ENCODE measurements around the gene CRMP1. TPM values are rescaled to one million over a fixed set of nuclear protein-coding genes. Genes with fewer than 3 reads are reported as not detected.

CRMP1 gene
- total and polyA plus RNA-seq, 2 experiments from 2014 or later: 1.3 TPM; not detected in 1

- H3K4me2 ChIP-seq (ENCODE audit: unreplicated experiment): no peak overlapping the region
- DNase-seq: no peak
- H3K27me3 ChIP-seq (replicated peaks; ENCODE audit: insufficient read depth): no peaks in the 10 kb centered on the region
- H3K9me2 ChIP-seq (ENCODE audit: insufficient read depth): no peaks in the 10 kb centered on the region
- H3K27ac ChIP-seq: no peak overlapping the region
- no peak overlapping the region for H3K4me3 ChIP-seq
- no peaks in the 10 kb centered on the region for H4K20me1 ChIP-seq (ENCODE audit: insufficient read depth)
- no peak overlapping the region for H3K9ac ChIP-seq
- H3K4me1 ChIP-seq (ENCODE audit: insufficient read depth): peaks cover 9% of the 10 kb centered on the region; the same call in 1 of the 2 replicates
- H3K9me3 ChIP-seq (ENCODE audit: low read depth): no peaks in the 10 kb centered on the region
- 94% methylated on average over 19 of the region's 19 CpGs for WGBS, 2 experiments (ENCODE audit: low coverage in 1 of 2, low lambda C conversion rate in 2 of 2, missing lambda C conversion rate in 2 of 2)
- peaks cover 5% of the 10 kb centered on the region; the same call in 1 of the 2 replicates for H3F3A ChIP-seq (ENCODE audit: insufficient read depth)
- TF ChIP-seq EZH2phosphoT487 (IDR thresholded peaks at IDR 0.05; ENCODE audit: insufficient read depth, low read depth) (no peak), EZH2 (IDR thresholded peaks at IDR 0.05; ENCODE audit: insufficient read depth, poor library complexity, severe bottlenecking) (no peak)
- in situ Hi-C loops (cut with MboI): no loop called here
- no peaks in the 10 kb centered on the region for H3K79me2 ChIP-seq (ENCODE audit: insufficient read depth)
- no peak overlapping the region for H2AFZ ChIP-seq
- H3K36me3 ChIP-seq (ENCODE audit: low read depth): peaks cover 22% of the 10 kb centered on the region; the same call in 1 of the 2 replicates
Measured at GRCh38 chr4:5825321-5826041, 67.4 kb downstream of the CRMP1 start.

GRCh38 chr4:5824635-5825034 is 68.3 kb downstream of the CRMP1 start:
- 0 out of 2 replicates have a peak, but pooled peaks cover 9% of the 10 kb centered on the region for H3K4me1 ChIP-seq (ENCODE audit: insufficient read depth)
- H3K27me3 ChIP-seq (replicated peaks; ENCODE audit: insufficient read depth): no peaks in the 10 kb centered on the region
- H3K9ac ChIP-seq: no peak overlapping the region
- H3K4me2 ChIP-seq (ENCODE audit: unreplicated experiment): no peak overlapping the region
- peaks cover 31% of the 10 kb centered on the region; the same call in 1 of the 2 replicates for H3K36me3 ChIP-seq (ENCODE audit: low read depth)
- H3K9me3 ChIP-seq (ENCODE audit: low read depth): no peaks in the 10 kb centered on the region
- peaks cover 5% of the 10 kb centered on the region; the same call in 1 of the 2 replicates for H3F3A ChIP-seq (ENCODE audit: insufficient read depth)
- no peak overlapping the region for H3K4me3 ChIP-seq
- H3K27ac ChIP-seq: no peak overlapping the region
- H3K9me2 ChIP-seq (ENCODE audit: insufficient read depth): no peaks in the 10 kb centered on the region
- WGBS, 2 experiments (ENCODE audit: low coverage in 1 of 2, low lambda C conversion rate in 2 of 2, missing lambda C conversion rate in 2 of 2): 68 to 81% methylated on average over 6 of the region's 6 CpGs
- H2AFZ ChIP-seq: no peak overlapping the region
- H3K79me2 ChIP-seq (ENCODE audit: insufficient read depth): no peaks in the 10 kb centered on the region
- no peak for TF ChIP-seq EZH2phosphoT487 (IDR thresholded peaks at IDR 0.05; ENCODE audit: insufficient read depth, low read depth)
- no peak for TF ChIP-seq EZH2 (IDR thresholded peaks at IDR 0.05; ENCODE audit: insufficient read depth, poor library complexity, severe bottlenecking)
- in situ Hi-C loops (cut with MboI): loop anchor here (25.0 kb wide), 1 partner anchor 787 kb away; no protein-coding TSS in a partner anchor
- no peaks in the 10 kb centered on the region for H4K20me1 ChIP-seq (ENCODE audit: insufficient read depth)
- peak; percentile 65 for DNase-seq

- DNase-seq: no peak
- Histone ChIP-seq H3K4me2 (ENCODE audit: unreplicated experiment) (no peak overlapping the region), H3K36me3 (ENCODE audit: low read depth) (peaks cover 31% of the 10 kb centered on the region; the same call in 1 of the 2 replicates), H3F3A (ENCODE audit: insufficient read depth) (peaks cover 5% of the 10 kb centered on the region; the same call in 1 of the 2 replicates), H3K9me3 (ENCODE audit: low read depth) (no peaks in the 10 kb centered on the region), H3K9me2 (ENCODE audit: insufficient read depth) (no peaks in the 10 kb centered on the region), H3K27me3 (replicated peaks; ENCODE audit: insufficient read depth) (no peaks in the 10 kb centered on the region), H3K27ac (no peak overlapping the region), H3K4me3 (no peak overlapping the region), H3K9ac (no peak overlapping the region), H2AFZ (no peak overlapping the region), H3K4me1 (ENCODE audit: insufficient read depth) (0 out of 2 replicates have a peak, but pooled peaks cover 9% of the 10 kb centered on the region), H3K79me2 (ENCODE audit: insufficient read depth) (no peaks in the 10 kb centered on the region), H4K20me1 (ENCODE audit: insufficient read depth) (no peaks in the 10 kb centered on the region)
- in situ Hi-C loops (cut with MboI): loop anchor here (25.0 kb wide), 1 partner anchor 787 kb away; no protein-coding TSS in a partner anchor
- 84 to 86% methylated on average over 7 of the region's 7 CpGs for WGBS, 2 experiments (ENCODE audit: low coverage in 1 of 2, low lambda C conversion rate in 2 of 2, missing lambda C conversion rate in 2 of 2)
- TF ChIP-seq EZH2 (IDR thresholded peaks at IDR 0.05; ENCODE audit: insufficient read depth, poor library complexity, severe bottlenecking) (no peak), EZH2phosphoT487 (IDR thresholded peaks at IDR 0.05; ENCODE audit: insufficient read depth, low read depth) (no peak)
Measured at GRCh38 chr4:5824227-5824626, 68.7 kb downstream of the CRMP1 start.

GRCh38 chr4:5823542-5824211 is 69.2 kb downstream of the CRMP1 start:
- Histone ChIP-seq H3F3A (ENCODE audit: insufficient read depth) (peaks cover 5% of the 10 kb centered on the region; the same call in 1 of the 2 replicates), H3K4me2 (ENCODE audit: unreplicated experiment) (no peak overlapping the region), H3K79me2 (ENCODE audit: insufficient read depth) (no peaks in the 10 kb centered on the region), H3K27ac (no peak overlapping the region), H3K9ac (no peak overlapping the region), H2AFZ (no peak overlapping the region), H3K36me3 (ENCODE audit: low read depth) (peaks cover 31% of the 10 kb centered on the region; the same call in 1 of the 2 replicates), H4K20me1 (ENCODE audit: insufficient read depth) (no peaks in the 10 kb centered on the region), H3K4me1 (ENCODE audit: insufficient read depth) (0 out of 2 replicates have a peak, but pooled peaks cover 9% of the 10 kb centered on the region), H3K4me3 (no peak overlapping the region), H3K9me2 (ENCODE audit: insufficient read depth) (no peaks in the 10 kb centered on the region), H3K27me3 (replicated peaks; ENCODE audit: insufficient read depth) (no peaks in the 10 kb centered on the region), H3K9me3 (ENCODE audit: low read depth) (no peaks in the 10 kb centered on the region)
- 86 to 92% methylated on average over 10 of the region's 10 CpGs for WGBS, 2 experiments (ENCODE audit: low coverage in 1 of 2, low lambda C conversion rate in 2 of 2, missing lambda C conversion rate in 2 of 2)
- TF ChIP-seq EZH2 (IDR thresholded peaks at IDR 0.05; ENCODE audit: insufficient read depth, poor library complexity, severe bottlenecking) (no peak), EZH2phosphoT487 (IDR thresholded peaks at IDR 0.05; ENCODE audit: insufficient read depth, low read depth) (no peak)
- no peak for DNase-seq
- in situ Hi-C loops (cut with MboI): loop anchor here (25.0 kb wide), 1 partner anchor 786 kb away; no protein-coding TSS in a partner anchor
